NCI-H1105 (cell line): Measurements from ENCODE around the gene CHRM4.
A peak's percentile ranks its signal among the peaks of the same experiment; 100 is the strongest.

ENCODE experiments used
- DNase-seq: peaks from one replicate; lab custom pipeline; 2025; lab: John Stamatoyannopoulos, UW

Gene CHRM4

DNA sequence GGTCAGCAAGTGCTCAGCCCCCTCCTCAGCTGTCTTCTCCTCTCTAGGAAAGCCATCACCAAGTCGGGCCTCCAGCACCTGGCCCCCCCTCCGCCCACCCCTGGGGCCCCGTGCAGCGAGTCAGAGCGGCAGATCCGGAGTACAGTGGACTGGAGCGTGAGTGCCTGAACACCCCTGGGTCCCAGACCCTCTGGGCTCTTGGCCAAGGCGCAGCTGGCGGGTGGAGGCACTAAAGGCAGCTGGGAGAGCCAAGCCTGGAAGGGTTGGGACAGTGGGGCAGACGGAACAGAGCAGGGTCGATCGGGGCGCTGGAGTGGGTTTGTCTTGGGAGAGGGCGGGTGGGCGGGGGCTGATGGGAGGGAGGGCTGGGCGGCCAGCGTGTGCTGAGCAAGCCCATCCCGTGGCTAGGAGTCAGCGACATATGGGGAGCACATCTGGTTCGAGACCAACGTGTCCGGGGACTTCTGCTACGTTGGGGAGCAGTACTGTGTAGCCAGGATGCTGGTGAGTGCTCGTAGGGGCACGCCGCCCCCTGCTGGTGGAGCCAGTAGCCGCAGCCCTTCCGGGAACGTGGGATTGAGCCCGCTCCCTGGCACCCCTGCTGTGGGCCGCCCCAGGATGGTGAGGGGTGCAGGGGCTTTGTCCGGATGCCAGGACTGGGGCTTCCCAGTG is 24.2 kb downstream of the CHRM4 start:
- DNase-seq, result peak; percentile 41

DNA sequence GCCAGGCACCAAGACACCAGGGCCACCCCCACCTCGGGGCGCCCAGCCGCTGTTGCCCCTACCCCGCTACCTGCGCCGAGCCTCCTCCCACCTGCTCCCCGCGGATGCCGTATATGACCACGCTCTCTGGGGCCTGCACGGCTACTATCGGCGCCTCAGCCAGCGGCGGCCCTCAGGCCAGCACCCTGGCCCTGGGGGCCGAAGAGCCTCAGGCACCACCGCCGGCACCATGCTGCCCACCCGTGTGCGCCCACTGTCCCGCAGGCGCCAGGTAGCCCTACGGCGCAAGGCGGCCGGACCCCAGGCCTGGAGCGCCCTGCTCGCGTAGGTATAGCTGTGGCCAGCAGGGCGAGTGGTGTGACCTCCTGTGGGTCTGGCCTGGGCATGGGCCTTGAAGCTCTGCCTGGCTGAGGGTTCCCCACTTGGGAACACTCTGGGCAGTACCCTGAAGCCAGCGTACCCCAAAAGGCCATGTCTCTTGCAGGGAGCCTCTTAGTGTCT is 24.9 kb downstream of the CHRM4 start:
- no peak for DNase-seq

DNA sequence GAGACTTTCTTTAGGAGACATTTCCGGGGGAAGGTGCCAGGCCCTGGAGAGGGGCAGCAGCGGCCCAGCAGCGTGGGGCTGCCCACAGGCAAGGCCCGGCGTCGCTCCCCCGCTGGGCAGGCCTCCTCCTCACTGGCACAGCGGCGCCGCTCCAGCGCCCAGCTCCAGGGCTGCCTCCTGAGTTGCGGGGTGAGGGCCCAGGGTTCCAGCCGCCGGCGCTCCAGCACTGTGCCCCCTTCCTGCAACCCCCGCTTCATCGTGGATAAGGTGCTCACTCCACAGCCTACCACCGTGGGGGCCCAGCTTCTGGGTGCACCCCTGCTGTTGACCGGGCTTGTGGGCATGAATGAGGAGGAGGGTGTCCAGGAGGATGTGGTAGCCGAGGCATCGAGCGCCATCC is 25.3 kb downstream of the CHRM4 start:
- DNase-seq, result no peak

DNA sequence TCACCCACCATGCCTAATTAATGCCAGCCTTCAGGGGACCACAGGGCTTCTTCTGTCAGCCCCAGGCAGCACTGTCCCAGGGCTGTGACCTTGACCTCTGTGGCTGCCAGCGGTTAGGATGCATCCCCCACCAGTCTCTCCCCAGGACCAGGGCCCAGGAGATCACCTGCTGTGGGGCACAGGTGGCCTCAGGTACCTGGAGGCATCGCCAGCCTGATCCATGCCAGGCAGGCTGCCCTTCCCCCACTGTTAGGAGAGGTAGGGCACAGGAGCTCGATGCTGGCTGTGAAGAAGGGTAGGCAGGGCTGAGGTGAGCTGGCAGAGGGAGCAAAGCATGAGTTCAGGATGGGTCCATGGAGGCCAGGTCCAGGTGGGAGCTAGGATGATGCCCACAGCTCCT is 26.8 kb downstream of the CHRM4 start:
- no peak for DNase-seq

DNA sequence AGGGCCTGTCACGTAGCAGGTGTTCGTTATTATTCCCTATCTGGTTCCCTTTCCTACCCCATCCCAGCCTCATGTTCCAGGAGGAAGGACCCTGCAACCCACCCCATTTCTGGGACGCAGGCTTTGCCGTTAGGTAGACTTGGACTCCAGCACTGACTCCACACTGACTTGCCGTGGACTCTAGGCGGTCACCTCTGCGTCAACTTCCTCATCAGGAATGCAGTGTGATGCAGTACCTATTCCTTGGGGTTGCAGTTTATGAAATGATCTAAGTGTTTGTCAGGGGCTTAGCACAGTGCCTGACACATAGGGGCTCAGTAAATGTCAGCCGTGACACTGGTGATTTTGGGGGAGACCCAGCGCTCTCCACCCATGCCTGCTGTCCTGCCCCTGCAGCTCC is 27.5 kb downstream of the CHRM4 start:
- DNase-seq, result no peak

DNA sequence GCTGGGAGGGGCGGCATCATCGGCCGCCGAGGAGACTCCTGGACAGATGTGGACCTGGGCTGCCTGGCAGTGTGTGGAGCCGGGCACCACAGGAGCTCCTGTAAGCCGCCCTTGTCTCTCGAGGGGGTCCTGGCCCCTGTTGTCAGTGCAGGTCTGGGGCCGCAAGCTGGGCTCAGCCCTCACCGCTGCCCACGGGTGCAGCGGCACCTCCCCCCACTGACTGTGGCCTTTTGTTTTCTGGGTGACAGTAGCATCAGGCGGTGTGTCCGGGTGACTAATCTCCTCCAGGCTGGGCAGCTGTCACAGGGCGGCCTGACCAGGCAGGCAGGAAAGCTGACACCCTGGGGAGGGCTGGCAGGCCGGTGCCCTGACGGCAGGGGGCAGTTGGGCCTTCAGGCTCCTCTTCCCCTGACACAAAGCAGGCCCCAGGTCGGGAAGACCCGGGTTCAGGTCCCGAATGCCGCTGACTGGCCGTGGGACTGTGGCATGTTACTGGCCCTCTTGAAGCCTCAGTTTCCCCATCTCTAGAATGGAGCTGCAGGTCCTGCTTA is 28.0 kb downstream of the CHRM4 start:
- no peak for DNase-seq

DNA sequence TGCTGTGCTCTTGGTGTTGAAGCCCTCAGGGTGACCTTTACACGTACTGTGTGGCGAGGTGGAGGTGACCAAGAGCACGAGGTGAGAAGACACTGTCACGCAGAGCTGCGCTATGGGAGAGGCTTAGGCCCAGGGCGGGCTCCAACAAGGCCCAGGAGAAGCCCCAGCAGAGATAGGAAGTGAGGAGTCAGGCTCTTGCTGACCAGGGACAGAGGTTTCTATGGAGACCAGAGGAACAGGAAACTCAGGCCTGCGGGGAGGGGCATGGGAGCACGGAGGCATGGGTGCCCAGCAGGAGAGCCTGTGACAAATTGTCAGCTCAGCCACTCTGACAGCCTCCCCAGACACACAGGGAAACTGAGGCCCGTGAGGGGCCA is 28.6 kb downstream of the CHRM4 start:
- DNase-seq, result no peak

DNA sequence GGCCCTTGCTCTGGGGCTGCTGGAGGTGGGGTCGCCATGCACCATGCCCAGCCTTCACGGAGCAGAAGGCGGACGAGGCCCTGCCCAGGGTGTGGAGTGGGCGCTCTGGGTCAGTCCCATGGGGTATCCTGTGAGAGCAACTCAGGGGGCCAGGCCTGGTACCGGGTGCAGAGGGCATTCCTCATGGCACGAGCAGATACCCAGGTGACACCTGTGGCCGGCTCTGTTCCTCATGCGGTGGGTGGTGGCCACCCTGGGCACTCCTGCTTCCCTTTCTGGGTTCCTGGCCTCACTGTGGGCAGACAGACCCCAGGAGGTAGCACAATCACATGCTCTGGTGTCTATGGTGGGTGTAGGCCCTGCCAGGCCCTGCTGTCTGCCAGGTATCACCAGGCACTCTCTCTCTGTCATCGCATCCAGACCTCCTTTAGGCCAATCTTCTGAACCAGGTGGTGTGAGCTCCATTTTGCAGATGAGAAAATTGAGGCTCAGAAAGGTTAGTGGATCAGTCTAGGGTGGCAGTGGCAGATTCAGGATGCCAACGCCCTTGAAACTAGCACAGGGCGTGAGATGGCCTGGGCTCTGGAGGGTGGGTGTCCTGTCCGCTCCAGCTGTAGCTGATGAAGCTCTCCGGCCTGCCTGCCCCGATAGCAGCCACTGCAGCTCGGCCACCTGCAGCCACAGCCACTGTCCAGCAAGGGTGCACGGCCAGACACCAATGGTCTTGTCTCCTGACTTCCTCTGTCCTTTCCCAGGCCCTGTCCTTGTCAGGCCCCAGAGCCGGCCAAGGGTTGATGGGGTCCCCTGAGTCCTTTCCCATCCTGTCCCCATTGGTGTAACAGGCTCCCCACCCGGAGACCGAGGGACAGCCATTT is 29.2 kb downstream of the CHRM4 start:
- DNase-seq, result no peak

DNA sequence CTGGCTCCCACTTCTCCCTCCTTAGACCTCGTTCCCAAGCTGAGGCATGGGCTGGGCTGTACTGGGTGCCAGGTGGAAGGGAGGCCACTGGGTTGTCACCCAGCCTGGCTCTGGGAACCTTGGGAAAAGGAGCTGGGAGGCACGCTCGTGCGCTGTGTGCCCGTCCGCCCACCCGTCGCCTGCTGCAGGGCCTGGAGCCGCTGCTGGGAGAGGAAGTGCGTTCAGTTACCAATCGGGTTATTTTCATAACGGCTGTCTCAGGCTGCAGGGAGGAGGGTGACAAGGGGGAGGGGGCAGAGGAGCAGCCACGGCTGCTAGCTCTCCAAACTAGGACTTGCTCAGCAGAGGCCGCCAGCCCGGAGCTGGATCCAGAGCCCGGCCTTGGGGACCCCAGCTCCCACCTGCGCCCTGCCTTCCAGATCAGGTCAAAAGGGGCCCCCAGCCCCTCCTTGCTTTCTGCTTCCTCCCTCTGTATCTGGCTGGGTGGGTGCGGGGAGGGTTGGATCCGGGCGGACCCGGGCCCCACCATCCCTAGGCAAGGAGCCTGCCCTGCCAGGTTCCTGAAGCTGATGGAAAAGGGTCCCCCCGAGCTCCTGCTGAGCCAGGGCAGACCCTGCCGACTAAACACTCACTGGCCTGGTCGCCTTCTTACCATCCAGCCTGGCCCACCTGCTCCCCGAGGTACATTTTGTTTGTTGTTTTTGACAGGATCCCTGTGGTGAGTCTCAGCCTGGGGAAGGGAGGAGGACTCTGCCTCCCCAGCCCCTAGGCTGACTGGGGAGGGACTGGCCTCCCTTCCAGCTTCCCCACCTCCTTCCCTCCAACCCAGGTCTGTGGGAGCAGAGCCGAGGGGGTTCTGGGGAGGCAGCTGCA is 30.1 kb downstream of the CHRM4 start:
- no peak for DNase-seq

DNA sequence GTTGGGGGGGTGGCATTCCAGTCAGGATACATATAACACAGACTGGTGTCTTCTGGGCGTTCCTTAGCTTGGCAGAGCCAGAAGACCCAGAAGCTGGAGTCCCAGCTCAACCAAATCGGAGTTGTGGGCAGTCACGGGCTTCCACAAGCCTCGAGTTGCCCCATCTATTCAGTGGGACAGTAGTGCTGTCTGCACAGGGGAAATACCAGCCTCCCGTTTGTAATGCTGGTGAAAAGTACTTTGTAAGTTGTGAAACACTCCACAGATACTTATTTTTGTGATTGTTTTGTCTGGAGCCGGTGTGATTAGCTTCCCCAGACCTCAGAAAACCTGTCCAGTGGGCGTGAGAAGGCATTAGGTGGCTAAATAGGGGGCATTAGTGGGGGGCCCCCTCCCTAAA is 30.7 kb downstream of the CHRM4 start:
- DNase-seq, result no peak

DNA sequence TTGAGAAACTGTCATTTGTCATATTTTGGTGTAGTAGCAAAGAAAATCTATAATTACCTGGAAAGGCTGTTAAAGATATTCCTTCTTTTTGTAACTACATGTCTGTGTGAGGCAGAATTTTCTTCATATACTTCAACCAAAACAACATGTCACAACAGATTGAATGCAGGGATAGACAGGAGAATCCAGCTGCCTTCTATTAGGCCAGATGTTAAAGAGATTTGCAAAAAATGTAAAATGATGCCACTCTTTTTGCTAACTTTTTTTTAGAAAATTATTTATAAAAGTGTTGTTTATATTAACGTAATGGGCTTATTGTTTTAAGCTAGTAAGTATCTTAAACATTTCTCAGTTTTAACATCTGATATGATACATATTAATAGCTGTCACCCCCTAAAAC is 31.6 kb downstream of the CHRM4 start:
- DNase-seq, result no peak

DNA sequence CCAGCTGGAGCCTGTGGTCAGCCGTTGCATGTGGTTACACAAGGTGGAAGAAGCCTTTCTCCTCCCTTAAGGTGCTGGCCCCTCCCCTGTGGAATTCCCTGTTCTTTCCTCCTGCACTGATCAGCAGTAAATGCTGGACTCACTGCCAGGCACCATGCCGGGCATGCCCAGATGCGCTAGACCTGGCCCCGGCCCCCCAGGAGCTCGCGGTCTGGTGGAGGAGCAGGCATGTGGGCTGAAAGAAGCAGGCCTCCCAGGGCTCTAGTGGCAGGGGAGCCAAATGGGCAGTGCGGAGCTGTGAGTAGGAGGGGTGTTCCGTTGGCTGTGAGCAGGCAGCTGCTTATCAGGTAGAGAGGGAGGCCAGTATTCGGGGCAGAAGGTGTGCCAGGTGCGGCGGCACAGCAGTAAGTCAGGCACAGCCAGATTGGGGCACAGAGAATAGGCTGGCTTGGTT is 34.1 kb downstream of the CHRM4 start:
- no peak for DNase-seq

DNA sequence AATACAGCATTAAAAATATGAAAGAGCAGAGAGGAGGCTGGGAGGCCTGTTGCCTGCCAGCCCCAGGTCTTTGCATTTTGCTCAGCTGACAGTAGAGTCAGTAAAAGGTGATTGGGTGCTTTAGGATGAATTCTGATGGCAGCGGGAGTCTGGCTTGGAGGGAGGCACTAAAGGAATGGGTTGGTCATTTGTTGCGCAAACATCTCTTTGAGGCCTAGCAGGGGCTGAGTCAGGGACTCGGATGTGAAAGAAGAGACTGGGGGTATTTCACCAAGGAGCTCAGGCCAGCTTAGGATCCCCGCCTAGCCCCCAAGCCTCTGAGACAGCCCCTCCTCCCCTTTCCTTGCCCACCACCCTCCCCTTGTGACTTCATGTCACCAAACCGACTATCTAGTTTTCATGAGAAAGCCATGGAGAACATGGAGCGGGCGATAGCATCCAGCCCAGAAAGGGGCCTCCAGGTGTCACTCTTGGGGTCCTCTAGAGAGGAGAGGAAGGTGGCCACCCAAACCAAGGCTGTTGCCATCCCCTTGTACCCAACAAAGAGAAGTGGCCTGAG is 34.6 kb downstream of the CHRM4 start:
- no peak for DNase-seq

DNA sequence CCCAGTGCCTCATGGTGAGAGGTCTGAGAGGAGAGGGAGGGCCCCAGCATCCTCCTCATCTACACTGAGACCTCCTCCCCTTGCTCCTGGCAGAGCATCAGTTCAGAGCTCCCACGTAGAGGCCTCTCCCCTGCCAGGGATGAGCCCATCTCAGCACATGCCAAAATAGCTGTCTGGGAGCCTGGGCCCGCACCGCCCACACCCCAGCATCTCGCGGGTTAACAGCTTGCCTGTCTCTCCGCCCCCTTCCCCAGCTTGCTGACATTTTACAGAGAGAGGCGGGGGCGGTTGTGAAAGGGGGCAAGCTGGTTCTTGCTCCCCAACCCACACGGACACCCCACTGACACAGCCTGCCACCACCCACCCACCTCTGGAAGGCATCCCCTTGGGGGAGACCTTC is 37.9 kb downstream of the CHRM4 start:
- no peak for DNase-seq

DNA sequence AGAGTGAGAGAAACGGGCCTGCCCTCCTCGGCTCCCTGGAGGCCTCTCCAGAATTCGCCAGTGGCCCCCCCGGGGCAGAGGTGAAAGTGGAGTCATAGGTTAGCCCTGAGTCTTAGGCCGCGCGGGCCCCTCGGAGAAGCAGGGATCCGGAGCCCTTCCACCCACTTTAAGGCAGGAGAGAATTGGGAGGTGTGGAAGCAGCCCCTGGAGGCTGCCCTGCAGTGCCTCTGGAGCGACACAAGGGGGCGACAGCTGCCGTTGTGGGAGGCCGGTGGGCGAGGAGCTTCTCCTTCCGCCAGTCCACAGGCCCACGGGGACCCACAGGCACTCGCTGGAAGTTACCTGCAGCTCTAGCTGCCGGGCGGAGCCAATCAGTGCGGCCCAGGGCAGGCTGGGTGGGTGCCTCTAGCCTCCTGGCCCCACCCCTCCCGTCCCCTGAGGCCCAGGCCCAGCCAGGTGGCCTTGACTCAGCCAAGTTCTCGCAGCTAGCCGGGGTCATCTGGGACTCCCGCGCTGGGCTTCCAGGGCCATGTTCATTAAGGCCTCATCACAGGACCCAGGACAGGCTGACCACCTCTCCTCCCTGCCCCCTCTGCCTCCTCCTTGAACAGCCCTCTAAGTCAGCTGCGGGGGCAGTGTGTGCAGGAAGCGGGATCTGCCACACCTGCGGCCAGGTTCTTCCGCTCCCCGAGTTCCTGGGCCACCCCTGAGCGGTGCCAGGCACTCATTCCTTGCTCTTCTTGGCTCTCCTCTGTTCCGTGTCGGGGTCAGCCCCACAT is 39.3 kb downstream of the CHRM4 start:
- no peak for DNase-seq

DNA sequence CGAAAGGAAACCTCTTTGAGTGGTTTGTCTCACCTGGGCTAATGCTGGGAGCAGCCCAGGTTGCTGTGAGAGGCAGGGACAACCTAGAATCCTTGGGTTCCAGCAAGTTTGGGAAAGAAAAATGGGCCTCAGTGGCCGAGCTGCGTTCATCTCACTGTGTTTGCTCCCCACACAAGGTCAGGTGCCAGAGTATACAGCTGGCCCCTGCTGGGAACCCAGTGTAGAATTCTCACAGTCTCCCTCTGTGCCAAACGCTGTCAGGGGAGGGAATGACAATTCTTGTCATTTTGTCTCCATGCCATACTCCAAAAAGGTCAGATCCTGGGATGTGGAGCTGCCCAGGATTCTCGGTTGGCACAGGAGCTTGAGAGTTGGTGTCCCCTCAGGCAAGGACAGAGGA is 40.0 kb downstream of the CHRM4 start:
- no peak for DNase-seq

DNA sequence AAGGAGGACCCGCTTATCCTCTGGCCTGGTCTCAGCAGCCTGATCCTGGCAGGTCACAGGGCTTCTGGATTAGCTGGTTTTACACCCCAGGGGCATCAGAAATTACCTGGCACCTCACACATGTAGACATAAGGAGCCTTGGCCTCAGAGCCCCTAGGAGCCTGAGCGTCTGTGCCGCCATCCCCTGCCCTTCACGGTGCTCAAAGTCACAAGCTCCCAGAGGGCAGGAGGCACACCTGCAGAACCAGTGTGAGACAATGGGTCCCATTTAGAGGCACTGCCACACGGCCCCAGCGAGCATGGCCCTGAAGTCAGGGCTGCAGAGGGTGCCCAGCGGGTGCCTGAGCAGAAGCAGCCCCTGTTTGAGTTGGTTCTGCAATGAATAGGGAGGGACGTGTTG is 40.4 kb downstream of the CHRM4 start:
- no peak for DNase-seq

DNA sequence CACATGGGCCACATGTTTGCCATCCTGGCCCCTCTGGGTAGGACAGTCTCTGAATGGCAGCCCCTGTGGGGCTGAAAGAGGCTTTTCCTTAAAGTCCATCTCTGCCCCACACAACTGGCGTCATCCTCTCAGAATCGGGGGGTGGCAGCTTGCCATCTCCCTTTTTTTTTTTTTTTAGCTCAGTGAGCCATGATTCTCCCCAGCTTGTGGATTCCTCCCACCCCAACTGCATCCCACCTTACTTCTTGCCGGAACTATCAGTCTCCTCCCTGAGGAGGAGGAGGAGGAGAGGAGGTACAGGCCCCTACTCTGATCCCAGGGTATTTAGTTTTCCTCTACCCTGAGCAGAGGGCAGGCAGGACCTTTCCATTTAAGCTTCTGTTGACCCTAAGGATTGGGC is 40.9 kb downstream of the CHRM4 start:
- DNase-seq, result no peak

DNA sequence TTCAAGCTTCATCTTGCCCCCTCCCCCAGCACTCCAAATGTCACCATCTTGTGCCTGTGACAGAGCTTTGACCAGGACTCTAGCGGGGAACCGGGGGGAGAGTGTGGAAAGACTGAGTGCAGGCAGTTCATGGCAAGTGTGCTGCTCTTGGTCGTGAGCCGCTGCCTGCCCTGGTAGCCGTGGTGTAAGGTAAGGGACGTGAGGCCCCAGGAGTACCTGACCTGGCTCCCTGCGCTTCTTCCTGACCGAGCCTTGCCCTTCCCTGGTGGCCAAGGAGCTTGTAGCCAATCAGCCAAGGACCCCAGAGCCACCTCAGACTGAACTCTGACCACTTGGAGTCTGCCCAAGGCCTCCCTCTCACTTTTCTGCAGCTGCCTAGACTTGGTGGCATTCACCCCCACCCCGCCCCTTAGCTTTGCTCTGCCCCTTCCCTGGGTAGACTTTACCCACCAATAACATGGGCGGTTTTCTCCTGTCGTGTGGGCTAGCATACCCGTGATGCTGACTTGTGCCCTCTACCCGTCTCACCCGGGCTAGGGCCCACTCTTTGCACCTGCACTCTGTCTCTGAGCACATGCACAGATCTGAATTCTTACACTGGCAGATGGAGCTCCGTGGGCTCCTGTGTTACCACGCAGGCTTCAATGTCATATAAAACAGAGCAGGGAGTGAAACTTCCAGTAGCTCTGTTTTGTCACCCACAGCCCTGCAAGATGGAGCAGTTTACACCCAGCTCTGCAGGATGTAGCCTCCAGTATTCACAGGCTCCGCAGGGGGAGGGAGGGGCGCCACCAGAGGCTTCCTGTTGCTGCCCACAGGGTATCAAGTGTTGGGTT is 42.8 kb downstream of the CHRM4 start:
- no peak for DNase-seq
